GM15510 (cell line): Measurements from ENCODE around the gene PALLD.

Source experiments
- POLR2A ChIP-seq: IDR thresholded peaks from 3 replicates; pipeline ENCODE4 v1.6.1; 2011; ENCODE audit warnings: borderline replicate concordance; ENCODE audit not compliant: insufficient read length; ENCODE audit errors: extremely low read depth

The PALLD gene

GRCh38 chr4:168817370-168817769 is 320.5 kb downstream of the PALLD start:
- TF ChIP-seq POLR2A, result no peak

- TF ChIP-seq POLR2A, result no peak
Observed at GRCh38 chr4:168822481-168822880, 325.6 kb downstream of the PALLD start.

- no peak for TF ChIP-seq POLR2A
Observed at GRCh38 chr4:168825975-168826374, 329.1 kb downstream of the PALLD start.

- no peak for TF ChIP-seq POLR2A
Observed at GRCh38 chr4:168826620-168827019, 329.8 kb downstream of the PALLD start.

- TF ChIP-seq POLR2A, result no peak
Observed at GRCh38 chr4:168830777-168831512, 334.1 kb downstream of the PALLD start.

DNA sequence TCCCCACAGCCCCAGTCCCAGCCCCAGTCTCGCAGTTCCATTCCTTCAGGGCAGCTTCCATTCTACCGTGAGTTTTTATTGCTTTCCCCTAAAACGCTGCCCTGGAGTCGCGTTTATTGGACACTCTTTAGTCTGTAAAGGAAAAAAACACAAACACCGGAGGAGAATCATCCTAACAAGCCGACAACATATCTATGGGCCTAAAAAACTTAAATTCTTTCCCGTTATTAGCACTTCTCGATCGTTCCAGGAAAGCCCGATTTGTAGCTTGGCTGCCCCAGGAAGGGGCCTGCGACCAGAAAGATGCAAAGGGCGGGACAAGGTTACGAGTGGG is 334.7 kb downstream of the PALLD start:
- no peak for TF ChIP-seq POLR2A

DNA sequence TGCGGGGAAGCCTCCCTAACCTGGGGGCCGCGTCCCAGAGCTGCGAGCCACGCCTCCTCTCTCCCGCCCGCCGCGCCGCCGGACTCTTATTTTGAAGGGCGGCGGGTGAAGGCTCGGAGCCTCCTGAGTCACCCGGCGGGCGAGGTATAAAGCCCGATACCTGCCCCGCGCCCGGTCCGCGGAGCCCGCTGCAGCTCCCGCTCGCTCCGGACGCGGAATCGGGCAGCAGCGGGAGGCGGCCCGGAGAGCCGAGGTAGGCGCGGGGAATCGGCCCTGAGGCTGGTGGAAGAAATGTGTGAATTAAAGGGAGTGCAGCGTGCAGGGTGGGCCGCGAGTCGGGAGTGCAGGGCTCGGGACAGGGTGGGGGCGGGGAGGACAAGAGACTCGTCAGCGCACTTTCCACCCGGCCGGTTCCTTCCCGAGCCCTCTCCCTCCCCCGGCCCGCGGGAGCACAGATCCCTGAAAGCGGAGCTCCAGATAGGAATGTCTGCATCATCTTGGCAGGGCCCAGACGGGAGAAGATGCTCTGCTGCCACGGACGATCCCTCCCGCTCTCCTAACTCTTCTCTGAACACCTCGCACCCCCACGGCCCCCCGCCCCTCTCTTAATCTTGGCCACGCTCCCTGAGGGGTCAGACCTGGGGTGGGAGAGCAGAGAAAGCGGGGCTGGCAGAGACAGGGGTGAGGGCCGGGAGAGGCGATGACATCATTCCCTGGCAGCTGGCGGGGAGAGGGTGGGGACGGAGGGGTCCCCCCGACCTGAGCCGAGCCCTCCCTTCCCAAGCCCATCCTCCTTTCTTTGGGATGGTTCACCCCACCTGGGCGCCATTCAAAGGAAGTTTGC is 335.3 kb downstream of the PALLD start:
- TF ChIP-seq POLR2A, result no peak

- no peak for TF ChIP-seq POLR2A
Observed at GRCh38 chr4:168832763-168833575, 336.1 kb downstream of the PALLD start.

DNA sequence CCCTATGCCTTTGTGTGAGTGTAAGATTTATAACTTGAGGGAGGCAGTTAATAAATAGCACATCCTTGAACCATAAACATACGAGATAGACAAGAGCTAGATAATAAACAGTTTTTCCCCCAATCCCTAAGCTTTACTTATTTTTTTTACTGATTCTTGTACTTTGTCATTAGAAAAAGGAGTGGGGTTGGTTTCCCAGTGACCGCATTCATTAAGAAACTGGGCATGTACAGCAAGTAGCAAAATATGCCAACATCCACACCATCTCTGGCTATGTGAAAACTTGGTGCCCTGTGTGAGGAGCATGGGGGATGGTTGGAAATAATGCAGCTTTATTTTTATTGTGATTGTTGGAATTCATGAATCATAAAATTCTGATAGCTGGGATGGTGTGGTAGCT is 337.0 kb downstream of the PALLD start:
- no peak for TF ChIP-seq POLR2A

- no peak for TF ChIP-seq POLR2A
Observed at GRCh38 chr4:168835880-168836454, 339.1 kb downstream of the PALLD start.

- no peak for TF ChIP-seq POLR2A
Observed at GRCh38 chr4:168836490-168836889, 339.6 kb downstream of the PALLD start.

GRCh38 chr4:168837922-168838321 is 341.1 kb downstream of the PALLD start:
- no peak for TF ChIP-seq POLR2A

- TF ChIP-seq POLR2A, result no peak
Observed at GRCh38 chr4:168839758-168840391, 343.0 kb downstream of the PALLD start.

DNA sequence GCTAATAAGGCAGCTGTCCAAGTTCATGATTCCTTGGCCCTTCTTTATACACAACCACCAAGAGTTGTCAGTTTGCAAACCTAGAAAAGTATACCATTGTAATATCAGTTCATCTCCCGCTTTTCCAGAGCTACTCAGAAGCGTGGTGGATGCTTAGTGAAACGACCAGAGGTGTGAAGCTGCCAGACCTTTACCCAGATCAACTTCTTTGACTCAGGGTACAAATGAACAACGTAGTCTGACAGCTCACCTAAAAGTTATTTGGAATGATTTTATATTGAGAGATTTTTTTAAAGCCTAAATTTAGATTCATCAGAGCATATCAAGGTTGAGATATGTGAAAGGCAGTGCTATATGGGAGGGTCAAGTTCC is 343.5 kb downstream of the PALLD start:
- TF ChIP-seq POLR2A, result no peak

- no peak for TF ChIP-seq POLR2A
Observed at GRCh38 chr4:168841000-168841671, 344.3 kb downstream of the PALLD start.

- no peak for TF ChIP-seq POLR2A
Observed at GRCh38 chr4:168841672-168842019, 344.8 kb downstream of the PALLD start.
